ENCODE data around the gene SBK3. TPM values are rescaled to one million over a fixed set of nuclear protein-coding genes. Genes with fewer than 3 reads are reported as not detected.

Gene SBK3
- total and polyA plus RNA-seq, 10 of the 15 experiments (the other 5 are each of a cell fraction or from before 2014, with no cell fraction given) = not detected

DNA sequence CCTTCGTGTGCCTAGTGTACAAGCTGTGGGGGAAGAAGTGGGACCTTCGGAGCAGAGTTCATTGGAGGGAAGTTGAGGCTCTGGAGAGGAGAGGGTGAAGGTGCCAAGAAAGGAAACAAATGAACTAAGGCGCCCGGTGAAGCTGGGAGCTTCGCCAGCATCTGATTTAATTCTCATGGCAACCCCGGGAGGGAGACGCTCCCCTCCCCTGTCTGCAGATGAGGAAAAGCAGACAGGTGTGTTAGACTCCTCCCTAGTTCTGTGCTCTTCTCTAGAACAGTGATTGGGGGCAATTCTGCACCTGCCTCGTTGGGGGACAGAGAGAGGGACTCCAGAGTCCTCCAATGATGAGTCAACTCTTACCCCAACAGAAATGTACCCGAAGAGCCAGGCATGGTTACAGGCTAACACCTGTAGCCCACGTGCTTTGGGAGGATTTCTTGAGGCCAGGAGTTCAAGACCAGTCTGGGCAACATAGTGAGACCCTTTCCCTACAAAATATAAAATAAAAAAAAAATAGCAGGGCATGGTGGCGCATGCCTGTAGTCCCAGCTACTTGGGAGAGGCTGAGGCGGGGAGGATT lies 52.9 kb downstream of the SBK3 start:
- no peak for TF ChIP-seq STAT1 (conservative IDR thresholded peaks at IDR 0.05)
- TF ChIP-seq TARDBP (IDR thresholded peaks at IDR 0.05; ENCODE audit: borderline replicate concordance) = no peak
- TF ChIP-seq RELA (IDR thresholded peaks at IDR 0.05; ENCODE audit: borderline replicate concordance, partially characterized antibody) = no peak
- no peak for TF ChIP-seq E4F1 (IDR thresholded peaks at IDR 0.05; ENCODE audit: borderline replicate concordance, partially characterized antibody)
- no peak for TF ChIP-seq CBFB (IDR thresholded peaks at IDR 0.05; ENCODE audit: low read depth)
- no peak for TF ChIP-seq STAT3 (IDR thresholded peaks at IDR 0.05; ENCODE audit: low read depth, low read length)
- no peak for FAIRE-seq
- no peak overlapping the region for H3K4me2 ChIP-seq (ENCODE audit: control insufficient read depth, insufficient read depth)
- POLR2A ChIA-PET = no interaction called here
- no peak overlapping the region for H3K9ac ChIP-seq (ENCODE audit: control insufficient read depth, insufficient read depth, low read length)
- intact Hi-C loops (cut with micrococcal nuclease; ENCODE audit: unreplicated experiment) (no loop called here), in situ Hi-C loops (cut with MboI) (no loop called here)
- DNase-seq (ENCODE audit: low read depth, low spot score) = no peak
- no peaks in the 10 kb centered on the region; a peak in 1 of 4 replicates for H3K27me3 ChIP-seq (replicated peaks in 1 of 2; ENCODE audit: control insufficient read depth in 2 of 2, insufficient read depth in 2 of 2, low read length in 1 of 2)
- CTCF ChIA-PET = interaction anchor here (2.5 kb wide), 1 partner anchor 12 kb away, joined by 9 read pairs; no protein-coding TSS in a partner anchor
- WGBS (ENCODE audit: insufficient coverage, insufficient replicate concordance, low lambda C conversion rate, missing lambda C conversion rate) = 31% methylated on average over 12 of the region's 12 CpGs
- no peaks in the 10 kb centered on the region for H4K20me1 ChIP-seq (ENCODE audit: control insufficient read depth, insufficient read depth)
- no peaks in the 10 kb centered on the region for H3K9me3 ChIP-seq (replicated peaks; ENCODE audit: control insufficient read depth, insufficient read depth, low read length)
- no peaks in the 10 kb centered on the region for H3K36me3 ChIP-seq (ENCODE audit: control insufficient read depth in 2 of 2, insufficient read depth in 2 of 2, low read length in 1 of 2)
- no peaks in the 10 kb centered on the region for H3K4me1 ChIP-seq (ENCODE audit: control insufficient read depth, insufficient read depth, low read length)
- SMC1A ChIA-PET (ENCODE audit: uncharacterized antibody, unreplicated experiment) = no interaction called here
- H3K4me3 ChIP-seq = no peak overlapping the region
- RAD21 ChIA-PET (ENCODE audit: unreplicated experiment) = no interaction called here
- ATAC-seq = no peak
- no TSS peak for BruUV-seq (replicated peaks)
- no peak overlapping the region for H2AFZ ChIP-seq (ENCODE audit: control insufficient read depth, low read depth, low read length)
- no peaks in the 10 kb centered on the region for H3K79me2 ChIP-seq (ENCODE audit: control insufficient read depth, insufficient read depth, low read length)
- H3K27ac ChIP-seq (ENCODE audit: control insufficient read depth, insufficient read depth) = no peak overlapping the region
